H1 (cell line): ENCODE measurements around the gene ADGRB3. TPM values are rescaled to one million over a fixed set of nuclear protein-coding genes. Genes with fewer than 3 reads are reported as not detected.

Experiments used
- CBX8 ChIP-seq: fragments of 300-800, 300-1000 bp; sonication (generic); IDR thresholded peaks from 2 replicates; pipeline ENCODE4 v1.7.1; 2016; ENCODE audit warnings: low read depth, low read length, borderline replicate concordance
- CEBPB ChIP-seq: IDR thresholded peaks from 2 replicates; pipeline ENCODE4 v1.6.1; 2012; ENCODE audit warnings: low read depth, low read length
- KDM1A ChIP-seq: fragments of 200-600, 300-600 bp; sonication (generic); IDR thresholded peaks from 2 replicates; pipeline ENCODE4 v1.7.1; 2016; ENCODE audit warnings: mild to moderate bottlenecking, low read length, borderline replicate concordance
- KDM4A ChIP-seq: IDR thresholded peaks from one replicate; pipeline ENCODE4 v1.7.1; 2012; ENCODE audit warnings: low read depth, mild to moderate bottlenecking, moderate library complexity, low read length, inconsistent platforms; ENCODE audit not compliant: severe bottlenecking
- POLR2AphosphoS5 ChIP-seq: IDR thresholded peaks from 2 replicates; pipeline ENCODE4 v1.6.1; 2011; ENCODE audit warnings: low read depth, low read length
- RAD21 ChIP-seq, 2 experiments: IDR thresholded peaks in 1 of 2; conservative IDR thresholded peaks in 1 of 2; 2 replicates each; pipeline ENCODE4 v1.6.1; 2011; ENCODE audit warnings: low read depth in 2 of 2, low read length in 2 of 2, improper control_type of control experiment in 1 of 2, inconsistent platforms in 1 of 2, mild to moderate bottlenecking in 1 of 2, moderate library complexity in 1 of 2
- SAP30 ChIP-seq: fragments of 300-600 bp; sonication (generic); IDR thresholded peaks from 2 replicates; pipeline ENCODE4 v1.7.1; 2012; ENCODE audit warnings: low read length, moderate library complexity, mild to moderate bottlenecking, inconsistent platforms; ENCODE audit not compliant: insufficient read depth, insufficient replicate concordance
- SIN3A ChIP-seq, 2 experiments: IDR thresholded peaks in 1 of 2; conservative IDR thresholded peaks in 1 of 2; 2 replicates each; pipeline ENCODE4 v1.6.1; 2011 to 2012; ENCODE audit warnings: low read length in 2 of 2, improper control_type of control experiment in 1 of 2, low read depth in 1 of 2, mild to moderate bottlenecking in 1 of 2
- SRF ChIP-seq: IDR thresholded peaks from 2 replicates; pipeline ENCODE4 v1.6.1; 2011; ENCODE audit warnings: mild to moderate bottlenecking, low read depth, low read length, moderate library complexity
- SUZ12 ChIP-seq: fragments of 200-600 bp; sonication (generic); IDR thresholded peaks from 2 replicates; pipeline ENCODE4 v1.6.1; 2012; ENCODE audit warnings: mild to moderate bottlenecking, inconsistent platforms, low read length, moderate library complexity, mixed read lengths
- polyA plus RNA-seq, 7 experiments: library from polyadenylated mRNA; depleted of rRNA in 3 of 7; stranded (reverse) in 5 of 7; unstranded in 2 of 7; fragments of >200 nt in 5 of 7; fragments of 200-250 nt in 2 of 7; gene quantifications; 1 replicate in 5 of 7; 2 replicates in 1 of 7; 4 replicates in 1 of 7; pipeline versions ENCODE4 v1.2.1 to v1.2.3, GENCODE V29; 2011 to 2013; ENCODE audit warnings: missing spikeins in 2 of 7, mixed read lengths in 2 of 7
- total RNA-seq: library from RNA; stranded (reverse); fragmentation: NEBNext Ultra II Directional; extraction: Animal tissue kit (Norgen Biotek cat#: 25700); gene quantifications from 2 replicates; pipeline ENCODE4 v1.2.1, GENCODE V29; 2021

The ADGRB3 gene
- total and polyA plus RNA-seq, 2 of the 8 experiments (the other 6 are each of a cell fraction or from before 2014, with no cell fraction given) = 0.35 to 1.2 TPM

- TF ChIP-seq SAP30 (no peak), SUZ12 (no peak), SIN3A (conservative IDR thresholded peaks at IDR 0.05 in 1 of 2, IDR thresholded peaks at IDR 0.05 in 1 of 2; ENCODE audit: low read depth in 1 of 2, low read length in 2 of 2) (no peak), CEBPB (no peak), POLR2AphosphoS5 (no peak), RAD21 (IDR thresholded peaks at IDR 0.05 in 1 of 2, conservative IDR thresholded peaks at IDR 0.05 in 1 of 2; ENCODE audit: low read depth in 2 of 2, low read length in 2 of 2) (no peak), CBX8 (no peak), KDM4A (no peak), SRF (no peak), KDM1A (no peak)
- TF ChIP-seq, all 59 proteins: peak for 0
Observed at GRCh38 chr6:69217343-69217742, 582.3 kb downstream of the ADGRB3 start (continued).
